Stimulated activated naive CD4-positive, alpha-beta T cell treated with Interleukin-2 at 50 U/mL for 16 hours (primary cell): ENCODE results near the gene ZNF507.
"Not testable (repeated sequence)": the region's sequence is repeated elsewhere in the genome, so short reads cannot be mapped to it uniquely, and the experiment has no call there.

Experiments used
- DNase-seq: peaks from one replicate; lab custom pipeline; 2025; lab: John Stamatoyannopoulos, UW

ZNF507 gene

GRCh38 chr19:32368787-32369186, 23.4 kb downstream of the ZNF507 start:
- DNase-seq, result no peak

DNA sequence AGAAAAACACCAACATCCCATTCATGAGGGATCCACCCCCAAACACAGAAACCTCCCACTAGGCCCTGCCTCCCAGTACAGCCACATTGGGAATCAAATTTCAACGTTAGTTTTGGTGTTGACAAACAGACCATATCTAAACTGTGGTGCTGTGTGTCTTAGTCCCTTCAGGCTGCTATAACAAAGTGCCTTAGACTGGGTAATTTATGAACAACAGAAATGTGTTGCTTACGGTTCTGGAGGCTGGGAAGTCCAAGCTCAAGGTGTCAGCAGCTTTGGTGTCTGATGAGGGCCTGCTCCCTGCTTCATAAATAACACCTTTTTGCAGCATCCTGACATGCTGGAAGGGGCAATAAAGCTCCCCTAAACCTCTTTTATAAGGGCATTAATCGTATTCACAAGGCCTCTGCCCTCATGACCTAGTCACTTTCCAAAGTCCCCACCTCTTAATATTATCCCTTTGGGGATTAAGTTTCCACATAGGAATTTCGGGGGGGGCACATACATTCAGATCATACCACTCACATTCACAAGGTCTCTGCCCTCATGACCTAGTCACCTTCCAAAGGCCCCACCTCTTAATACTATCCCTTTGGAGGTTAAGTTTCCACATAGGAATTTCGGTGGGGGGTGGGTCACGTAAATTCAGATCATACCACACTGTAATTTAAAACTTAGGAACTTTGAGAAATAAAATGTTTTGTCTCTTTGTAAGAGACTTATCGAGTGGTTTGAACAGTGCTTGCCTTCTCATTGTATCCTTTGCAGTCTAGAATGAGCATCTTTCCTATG, 27.5 kb downstream of the ZNF507 start:
- no peak for DNase-seq

GRCh38 chr19:32373585-32374295, 28.3 kb downstream of the ZNF507 start:
- no peak for DNase-seq

DNA sequence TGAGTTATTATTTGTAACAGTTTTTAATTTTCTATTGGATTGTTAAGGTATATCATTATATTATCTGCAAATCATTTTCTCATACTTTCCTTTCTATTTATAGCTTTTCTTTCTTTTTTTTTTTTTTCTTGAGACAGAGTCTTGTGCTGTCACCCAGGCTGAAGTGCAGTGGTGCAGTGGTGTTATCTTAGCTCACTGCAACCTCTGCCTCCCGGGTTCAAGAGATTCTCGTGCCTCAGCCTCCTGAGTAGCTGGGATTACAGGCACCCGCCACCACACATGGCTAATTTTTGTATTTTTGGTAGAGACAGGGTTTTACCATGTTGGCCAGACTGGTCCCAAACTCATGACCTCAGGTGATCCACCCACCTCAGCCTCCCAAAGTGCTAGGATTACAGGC, 29.0 kb downstream of the ZNF507 start:
- not testable (repeated sequence) for DNase-seq

GRCh38 chr19:32377088-32377487, 31.7 kb downstream of the ZNF507 start:
- DNase-seq, result not testable (repeated sequence)

DNA sequence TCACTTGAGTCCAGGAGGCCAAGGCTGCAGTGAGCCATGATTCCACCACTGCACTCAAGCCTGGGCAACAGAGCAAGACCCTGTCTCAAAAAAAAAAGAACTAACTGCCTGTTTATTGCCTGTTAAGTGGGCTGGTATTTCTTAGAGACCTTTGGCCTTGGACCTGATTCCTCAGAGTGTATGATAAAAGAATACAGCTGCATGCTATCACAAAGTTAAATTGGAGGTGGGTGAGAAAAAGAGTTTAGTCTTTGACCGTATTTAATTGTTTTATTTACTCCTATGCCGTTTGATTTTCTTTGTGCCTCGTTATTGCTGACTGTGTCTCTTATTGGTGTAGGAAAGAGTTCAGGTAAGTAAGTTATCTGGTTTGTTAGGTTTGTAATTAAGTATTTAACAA, 34.9 kb downstream of the ZNF507 start:
- DNase-seq, result no peak

DNA sequence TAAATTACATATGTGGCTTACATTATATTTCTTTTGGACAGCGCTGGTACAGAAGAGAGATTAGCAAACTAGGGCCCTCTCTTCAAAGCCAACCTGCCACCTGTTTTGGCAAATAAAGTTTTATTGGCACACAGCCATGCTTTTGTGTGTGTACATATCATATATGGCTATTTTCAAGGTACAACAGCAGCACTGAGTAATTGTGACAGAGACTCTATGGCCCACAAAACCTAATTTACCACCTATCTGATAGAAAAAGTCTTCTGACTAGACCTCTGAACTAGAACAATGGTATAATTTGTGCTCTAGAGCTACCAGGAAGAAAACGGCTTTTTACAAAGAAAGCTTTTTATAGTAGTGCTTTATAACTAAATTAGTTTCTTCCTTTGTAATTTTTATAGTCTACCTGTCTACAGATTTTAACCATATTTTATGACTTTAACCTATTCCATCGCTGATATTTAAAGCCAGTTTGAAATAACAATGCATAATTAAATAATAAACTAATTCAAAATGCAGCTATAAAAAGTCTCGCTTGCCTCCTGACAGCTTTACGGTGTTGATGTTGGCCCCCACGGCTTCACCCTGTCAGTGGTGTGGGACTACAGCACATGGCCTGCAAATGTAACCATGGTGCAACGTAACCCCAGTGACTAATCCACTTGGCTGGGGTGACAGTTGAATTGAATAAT, 42.4 kb downstream of the ZNF507 start:
- no peak for DNase-seq

DNA sequence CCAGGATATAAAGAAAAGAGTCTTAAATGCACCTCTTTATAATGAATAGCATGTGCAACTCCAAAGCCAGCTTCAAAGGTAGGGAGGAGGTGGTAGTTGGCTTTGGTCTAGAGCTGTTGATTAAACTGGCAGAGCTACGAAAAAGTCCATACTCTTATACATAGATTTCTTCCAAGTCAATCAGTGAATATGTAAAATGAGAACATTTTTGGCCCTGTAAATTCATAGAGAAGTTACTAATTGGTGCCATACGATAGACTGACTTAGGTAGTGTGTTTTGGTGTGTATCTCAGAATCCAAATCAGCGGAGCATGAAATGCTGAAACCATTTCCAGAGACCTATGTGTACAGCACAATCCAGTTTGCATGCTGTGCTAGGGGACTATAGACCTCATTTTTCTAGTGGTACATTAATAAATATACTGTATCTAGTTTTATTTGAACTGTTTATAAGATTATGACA, 43.0 kb downstream of the ZNF507 start:
- DNase-seq, result no peak

GRCh38 chr19:32392901-32393300, 47.5 kb downstream of the ZNF507 start:
- DNase-seq, result no peak

GRCh38 chr19:32396046-32396652, 50.7 kb downstream of the ZNF507 start:
- DNase-seq, result no peak

DNA sequence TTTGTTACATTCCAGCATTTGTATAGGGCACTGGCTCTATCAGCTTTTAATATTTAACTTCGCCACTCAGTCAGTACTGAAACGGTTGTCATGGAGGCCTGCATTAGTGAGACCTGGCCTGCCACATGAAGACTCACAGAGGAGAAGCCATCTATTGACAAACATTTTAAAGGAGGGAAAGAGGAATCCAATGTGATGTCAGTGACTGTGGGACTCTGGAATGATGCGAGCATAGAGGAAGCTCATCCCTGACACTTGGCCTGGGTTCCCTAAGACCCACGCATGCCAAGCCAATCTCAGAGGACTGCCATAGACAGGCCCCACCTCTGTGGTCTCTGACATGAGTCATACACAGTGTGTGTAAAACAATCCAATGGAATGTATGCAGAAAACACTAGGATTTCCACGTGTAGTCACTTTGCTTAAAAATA, 52.3 kb downstream of the ZNF507 start:
- no peak for DNase-seq

GRCh38 chr19:32401992-32402391, 56.6 kb downstream of the ZNF507 start:
- no peak for DNase-seq

DNA sequence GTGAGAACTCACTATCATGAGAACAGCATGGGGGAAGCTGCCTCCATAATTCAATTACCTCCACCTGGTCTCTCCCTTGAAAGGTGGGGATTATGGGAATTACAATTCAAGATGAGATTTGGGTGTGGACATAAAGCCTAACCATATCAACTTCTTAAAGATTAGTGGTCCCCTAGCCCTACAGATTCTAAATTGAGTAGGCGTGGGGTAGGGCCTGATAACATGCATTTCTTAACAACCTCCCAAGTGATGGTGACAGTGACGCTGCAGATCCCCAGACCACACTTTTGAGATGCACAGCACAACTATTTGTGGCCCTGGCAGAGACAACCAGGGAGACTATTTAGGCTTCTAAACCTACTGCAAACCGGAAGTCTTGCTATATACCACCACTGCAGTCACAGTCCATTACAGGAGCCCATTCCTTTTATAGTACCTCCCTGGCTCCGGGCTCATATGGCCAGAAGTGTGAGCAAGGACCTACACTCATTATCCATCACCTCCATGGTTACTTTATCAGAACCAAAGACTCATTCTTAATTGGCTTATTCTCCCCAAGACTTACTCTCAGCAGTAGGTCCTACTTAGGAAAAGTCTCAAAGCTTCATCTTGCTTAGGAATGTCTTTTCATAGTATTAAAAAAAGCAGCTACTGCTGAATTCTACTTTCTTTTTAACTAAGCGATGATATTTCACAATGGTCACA, 58.0 kb downstream of the ZNF507 start:
- DNase-seq, result no peak

DNA sequence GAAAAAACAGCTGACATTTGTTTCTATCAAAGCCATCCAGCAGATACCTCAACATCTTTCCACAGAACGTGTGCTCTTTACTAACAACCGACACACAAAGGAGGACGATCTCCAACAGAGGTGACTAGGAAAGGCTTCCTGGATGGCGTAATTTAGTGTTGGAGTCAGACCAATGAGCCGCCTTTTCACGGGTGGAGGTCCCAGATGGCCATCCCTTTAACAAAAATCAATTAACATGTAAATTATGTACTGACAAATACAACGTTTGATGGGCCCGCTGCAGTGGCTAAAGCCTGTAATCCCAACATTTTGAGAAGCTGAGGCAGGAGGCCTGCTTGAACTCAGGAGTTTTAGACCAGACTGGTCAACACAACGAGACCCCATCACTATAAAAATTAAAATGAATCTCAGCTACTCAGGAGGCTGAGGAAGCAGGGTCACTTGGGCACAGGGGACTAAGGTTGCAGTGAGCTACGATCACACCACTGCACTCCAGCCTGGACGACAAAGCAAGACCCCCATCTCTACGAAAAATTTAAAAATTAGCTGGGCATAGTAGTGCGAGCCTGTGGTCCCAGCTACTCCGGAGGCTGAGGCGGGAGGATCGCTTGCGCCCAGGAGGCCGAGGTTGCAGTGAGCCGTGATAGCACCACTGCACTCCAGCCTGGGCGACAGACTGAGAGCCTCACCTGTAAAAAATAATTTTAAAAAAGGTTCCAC, 59.0 kb downstream of the ZNF507 start:
- no peak for DNase-seq

DNA sequence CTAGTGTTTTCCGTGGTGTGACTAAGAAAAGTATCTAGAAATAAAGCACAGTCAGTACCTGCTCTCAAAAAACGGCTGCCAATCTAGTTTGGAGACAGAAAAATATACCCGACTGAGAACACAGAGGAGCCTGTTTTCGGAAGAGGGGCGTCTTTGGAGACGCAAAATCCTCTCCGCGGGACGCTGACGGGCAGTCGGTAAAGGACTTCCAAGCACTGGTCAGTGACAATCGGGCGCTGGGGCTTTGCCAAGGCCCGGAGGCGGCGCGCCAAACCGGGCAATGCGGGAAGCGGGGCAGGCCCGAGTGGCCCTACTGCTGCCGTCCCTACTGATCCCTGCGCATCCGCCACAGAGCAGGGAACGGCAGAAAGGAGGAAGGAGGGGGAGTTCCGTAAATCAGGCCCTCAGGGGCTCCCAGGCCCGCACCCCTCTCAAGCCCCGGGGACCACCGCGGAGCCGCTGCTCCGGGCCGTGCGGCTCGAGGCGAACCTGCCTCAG, 59.6 kb downstream of the ZNF507 start:
- DNase-seq, result no peak

DNA sequence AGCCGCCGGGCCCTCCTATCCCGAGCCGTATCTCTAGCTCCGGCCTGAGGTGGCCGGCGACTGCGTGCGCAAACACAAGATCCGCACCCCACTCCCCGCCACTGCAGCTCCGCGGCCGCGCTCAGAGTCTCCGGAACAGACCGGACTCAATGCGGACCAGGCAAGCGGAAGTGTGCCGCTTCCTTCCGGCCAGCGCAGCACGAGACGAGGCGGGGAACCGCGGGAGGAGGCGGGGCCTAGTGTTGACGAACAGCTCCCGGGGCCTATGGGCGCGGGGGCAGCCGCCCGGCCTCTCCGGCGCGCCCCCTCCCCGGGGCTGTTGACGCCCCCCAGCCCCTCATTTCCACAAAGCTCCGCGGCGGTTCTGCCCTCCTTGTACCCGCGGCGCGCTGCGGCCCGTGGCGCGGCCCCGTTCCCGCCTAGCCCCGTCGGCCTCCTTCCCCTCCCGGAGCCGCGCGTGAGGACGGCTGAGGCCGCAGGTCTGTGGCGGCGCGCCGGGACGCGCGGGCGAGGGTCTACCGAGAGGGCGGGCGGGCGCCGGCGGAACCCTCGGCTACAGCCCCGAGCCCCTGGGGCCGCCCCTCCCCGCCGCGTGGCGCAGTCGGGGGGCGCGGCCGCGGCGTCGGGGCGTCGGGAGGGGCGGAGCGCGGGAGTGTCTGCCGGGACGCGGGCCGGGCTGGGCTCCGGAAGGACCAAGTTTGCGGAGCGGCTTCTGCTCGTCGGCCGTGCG, 60.2 kb downstream of the ZNF507 start, which contains the start of gene DPY19L3:
TSS of gene DPY19L3 (plus strand) at position 340 of the 730 bp plus-strand sequence. CDS start 2,484 bp downstream, outside the sequence.
- DNase-seq, result peak; percentile 87

GRCh38 chr19:32406161-32407003, 61.0 kb downstream of the ZNF507 start:
- no peak for DNase-seq

DNA sequence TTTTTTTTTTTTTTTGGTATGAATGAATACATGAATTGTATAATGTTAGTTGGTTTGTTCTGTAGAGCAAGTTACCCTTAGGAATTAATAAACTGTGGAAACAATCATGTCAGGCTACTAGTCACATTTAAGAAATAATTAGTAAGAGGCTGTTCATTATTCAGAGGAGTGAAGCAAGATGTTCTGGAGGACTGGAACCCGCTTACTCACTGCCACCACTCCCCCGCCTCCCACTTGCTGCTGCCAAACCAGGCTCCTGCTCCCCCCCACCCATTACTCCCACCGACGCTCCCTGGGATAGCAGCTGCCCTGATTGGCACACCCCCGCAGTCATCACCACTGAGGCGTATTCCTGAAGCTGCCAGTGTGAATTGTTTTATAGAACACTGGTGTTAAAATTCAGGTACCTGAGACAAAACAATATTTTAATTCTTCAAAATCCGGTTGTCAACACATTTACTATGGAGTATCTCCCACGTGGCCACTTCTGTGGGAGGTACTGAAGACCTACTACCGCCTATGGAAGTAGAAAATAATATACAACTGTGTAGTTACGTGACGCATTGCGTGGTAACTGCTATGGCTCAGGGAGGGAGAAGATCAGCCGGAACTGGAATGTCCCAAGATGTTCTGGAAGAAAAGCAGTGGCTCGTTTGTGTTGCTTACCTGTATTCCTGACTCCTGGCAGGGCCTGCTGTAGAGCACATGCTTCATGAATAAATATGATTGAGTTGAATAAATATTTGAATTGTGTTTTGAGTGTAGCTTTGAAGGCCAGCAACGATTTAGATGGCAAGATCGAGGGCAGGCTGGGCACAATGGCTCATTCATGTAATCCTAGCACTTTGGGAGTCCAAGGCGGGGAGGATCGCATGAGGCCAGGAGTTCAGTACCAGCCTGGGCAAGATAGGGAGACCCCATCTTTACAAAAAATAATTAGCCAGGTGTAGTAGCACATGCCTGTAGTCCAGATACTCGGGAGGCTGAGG, 61.9 kb downstream of the ZNF507 start:
- no peak for DNase-seq
